PFSK-1 (cell line): Measurements from ENCODE around the gene GNAO1. TPM values are rescaled to one million over a fixed set of nuclear protein-coding genes. Genes with fewer than 3 reads are reported as not detected.

Experiments used
- FOXP2 ChIP-seq: optimal IDR thresholded peaks from 2 replicates; pipeline ENCODE3; 2011; ENCODE audit warnings: borderline replicate concordance, control low read depth, inconsistent platforms; ENCODE audit not compliant: insufficient read depth; ENCODE audit errors: extremely low read length, extremely low read depth
- POLR2AphosphoS5 ChIP-seq: IDR thresholded peaks from 2 replicates; pipeline ENCODE4 v1.6.1; 2012; ENCODE audit warnings: low read depth, mild to moderate bottlenecking, control low read depth, low read length, moderate library complexity
- SIN3A ChIP-seq: IDR thresholded peaks from 2 replicates; pipeline ENCODE4 v1.6.1; 2012; ENCODE audit warnings: mild to moderate bottlenecking, low read length, moderate library complexity, borderline replicate concordance; ENCODE audit not compliant: insufficient read depth
- TAF1 ChIP-seq: IDR thresholded peaks from 2 replicates; pipeline ENCODE4 v1.6.1; 2012; ENCODE audit warnings: low read length, control low read depth, borderline replicate concordance; ENCODE audit not compliant: insufficient read depth
- polyA plus RNA-seq: library from polyadenylated mRNA; unstranded; fragments of >200 nt; gene quantifications from one replicate; pipeline ENCODE4 v1.2.1, GENCODE V29; 2012; ENCODE audit warnings: low read depth, missing spikeins; ENCODE audit not compliant: insufficient read length
- TF ChIP-seq, protein P1 (sequence below), 2 experiments: IDR thresholded peaks; 2 replicates each; pipeline versions ENCODE4 v1.6.1 to v1.8.0; 2011 to 2012; ENCODE audit warnings: low read depth in 2 of 2, low read length in 2 of 2, control low read depth in 1 of 2, inconsistent platforms in 1 of 2, mild to moderate bottlenecking in 1 of 2, moderate library complexity in 1 of 2; ENCODE audit not compliant: insufficient read depth in 1 of 2

GNAO1 gene
- 0.20 TPM for polyA plus RNA-seq

DNA sequence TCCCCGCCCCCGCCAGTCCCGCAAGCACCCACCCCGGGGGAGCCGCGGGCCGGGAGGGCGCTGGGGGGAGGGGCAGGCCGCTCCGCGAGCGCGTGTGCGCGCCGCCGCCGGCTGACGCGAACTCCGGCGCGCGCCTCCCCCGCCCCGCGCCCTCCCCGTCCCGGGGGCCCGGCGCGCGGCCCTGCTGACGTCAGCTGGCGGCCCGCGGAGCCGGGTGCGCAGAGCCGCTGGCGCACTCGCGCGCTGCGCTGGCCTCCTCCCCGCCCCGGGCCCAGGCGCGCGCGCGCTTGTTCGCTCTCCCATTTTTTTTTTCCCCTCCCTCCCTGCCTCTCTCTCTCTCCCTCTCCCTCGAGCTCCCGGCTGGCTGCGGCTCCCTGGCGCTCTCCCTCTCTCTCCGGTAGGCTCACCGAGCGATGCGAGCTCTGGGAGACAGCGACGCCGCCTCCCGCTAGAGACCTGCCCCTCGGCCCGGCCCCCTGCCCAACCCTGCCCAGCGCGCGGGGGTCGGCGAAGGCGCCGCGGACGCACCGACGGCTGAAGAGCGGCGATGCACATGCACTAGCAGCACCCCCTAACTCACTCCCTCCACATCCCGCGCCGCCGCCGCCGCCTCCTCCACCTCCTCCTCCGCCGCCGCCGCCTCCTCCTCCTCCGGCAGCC lies at the start of gene GNAO1:
Gene GNAO1, plus strand, starts transcription at position 334 of the 660 bp plus-strand sequence. CDS start 747 bp downstream, outside the sequence.
- TF ChIP-seq TAF1 (no peak), FOXP2 (no peak), SIN3A (no peak), POLR2AphosphoS5 (no peak)
- TF ChIP-seq, protein P1, sequence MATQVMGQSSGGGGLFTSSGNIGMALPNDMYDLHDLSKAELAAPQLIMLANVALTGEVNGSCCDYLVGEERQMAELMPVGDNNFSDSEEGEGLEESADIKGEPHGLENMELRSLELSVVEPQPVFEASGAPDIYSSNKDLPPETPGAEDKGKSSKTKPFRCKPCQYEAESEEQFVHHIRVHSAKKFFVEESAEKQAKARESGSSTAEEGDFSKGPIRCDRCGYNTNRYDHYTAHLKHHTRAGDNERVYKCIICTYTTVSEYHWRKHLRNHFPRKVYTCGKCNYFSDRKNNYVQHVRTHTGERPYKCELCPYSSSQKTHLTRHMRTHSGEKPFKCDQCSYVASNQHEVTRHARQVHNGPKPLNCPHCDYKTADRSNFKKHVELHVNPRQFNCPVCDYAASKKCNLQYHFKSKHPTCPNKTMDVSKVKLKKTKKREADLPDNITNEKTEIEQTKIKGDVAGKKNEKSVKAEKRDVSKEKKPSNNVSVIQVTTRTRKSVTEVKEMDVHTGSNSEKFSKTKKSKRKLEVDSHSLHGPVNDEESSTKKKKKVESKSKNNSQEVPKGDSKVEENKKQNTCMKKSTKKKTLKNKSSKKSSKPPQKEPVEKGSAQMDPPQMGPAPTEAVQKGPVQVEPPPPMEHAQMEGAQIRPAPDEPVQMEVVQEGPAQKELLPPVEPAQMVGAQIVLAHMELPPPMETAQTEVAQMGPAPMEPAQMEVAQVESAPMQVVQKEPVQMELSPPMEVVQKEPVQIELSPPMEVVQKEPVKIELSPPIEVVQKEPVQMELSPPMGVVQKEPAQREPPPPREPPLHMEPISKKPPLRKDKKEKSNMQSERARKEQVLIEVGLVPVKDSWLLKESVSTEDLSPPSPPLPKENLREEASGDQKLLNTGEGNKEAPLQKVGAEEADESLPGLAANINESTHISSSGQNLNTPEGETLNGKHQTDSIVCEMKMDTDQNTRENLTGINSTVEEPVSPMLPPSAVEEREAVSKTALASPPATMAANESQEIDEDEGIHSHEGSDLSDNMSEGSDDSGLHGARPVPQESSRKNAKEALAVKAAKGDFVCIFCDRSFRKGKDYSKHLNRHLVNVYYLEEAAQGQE (IDR thresholded peaks at IDR 0.05; ENCODE audit: insufficient read depth in 1 of 2, low read depth in 2 of 2, low read length in 2 of 2) = no peak

DNA sequence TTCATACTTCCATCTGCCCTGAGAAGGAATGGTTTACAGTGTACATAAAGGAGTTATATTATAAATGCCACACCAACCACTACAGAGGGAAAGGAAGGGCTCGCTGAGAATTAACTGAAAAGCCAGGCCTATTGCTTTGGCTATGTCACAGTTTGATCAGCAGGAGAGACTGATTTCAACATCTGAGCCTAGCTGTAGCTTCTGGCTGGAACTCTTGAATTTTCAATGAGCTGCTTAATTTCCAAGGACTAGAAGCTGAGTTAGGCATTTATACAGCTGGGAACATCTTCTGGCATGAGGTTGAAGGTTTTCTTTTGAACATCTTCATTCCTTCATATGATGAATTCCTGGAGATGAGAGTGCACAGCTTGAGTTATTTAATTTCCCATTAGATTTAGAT lies 47.6 kb upstream of the GNAO1 start:
- TF ChIP-seq FOXP2 (no peak), SIN3A (no peak), TAF1 (no peak), POLR2AphosphoS5 (no peak)
- TF ChIP-seq, protein P1 (IDR thresholded peaks at IDR 0.05; ENCODE audit: insufficient read depth in 1 of 2, low read depth in 2 of 2, low read length in 2 of 2) = no peak

DNA sequence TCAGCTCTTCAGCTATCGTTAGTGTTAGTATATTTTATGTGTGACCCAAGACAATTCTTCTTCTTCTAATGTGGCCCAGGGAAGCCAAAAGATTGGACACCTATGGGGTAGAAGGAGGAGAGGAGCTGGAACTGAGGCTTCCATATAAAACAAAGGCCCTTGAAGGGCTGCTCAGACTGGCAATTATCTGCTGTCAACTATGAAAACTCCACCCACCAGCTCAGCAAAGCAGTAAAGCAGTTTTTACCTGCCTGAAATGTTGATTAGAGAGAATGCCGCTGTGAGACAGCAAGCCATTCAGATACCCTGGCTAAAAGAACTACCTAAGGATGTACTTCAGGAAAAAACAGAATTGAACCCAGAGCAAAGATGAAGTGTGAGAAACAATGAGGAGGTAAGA lies 45.9 kb upstream of the GNAO1 start:
- TF ChIP-seq SIN3A = no peak

- no peak for TF ChIP-seq FOXP2
- no peak for TF ChIP-seq POLR2AphosphoS5
- TF ChIP-seq, protein P1 (IDR thresholded peaks at IDR 0.05; ENCODE audit: insufficient read depth in 1 of 2, low read depth in 2 of 2, low read length in 2 of 2) = no peak
- no peak for TF ChIP-seq TAF1
- no peak for TF ChIP-seq SIN3A
Observed at GRCh38 chr16:56151621-56152020, 39.7 kb upstream of the GNAO1 start.

DNA sequence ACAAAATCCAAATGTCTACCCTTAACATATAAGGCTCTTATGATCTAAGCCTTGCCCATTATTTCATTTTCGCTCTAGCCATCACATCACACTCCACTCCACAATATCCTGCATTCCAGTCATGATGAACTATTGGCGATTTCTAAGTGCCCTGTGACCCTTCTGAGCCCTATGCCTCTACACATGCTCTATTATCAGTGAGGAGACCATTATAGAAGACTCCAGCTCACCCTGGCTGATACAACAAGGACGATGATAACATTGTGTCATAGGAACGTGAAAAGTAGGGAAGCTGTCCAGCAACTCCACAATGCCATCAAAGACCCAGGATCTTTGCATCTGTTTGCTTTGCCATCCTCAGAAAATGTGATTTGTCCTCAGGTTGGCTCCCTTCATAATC lies 29.6 kb upstream of the GNAO1 start:
- TF ChIP-seq FOXP2 (no peak), POLR2AphosphoS5 (no peak), TAF1 (no peak), SIN3A (no peak)
- TF ChIP-seq, protein P1 (IDR thresholded peaks at IDR 0.05; ENCODE audit: insufficient read depth in 1 of 2, low read depth in 2 of 2, low read length in 2 of 2) = no peak
